ENCODE results near the gene DRC3.
"Not testable (repeated sequence)": the region's sequence is repeated elsewhere in the genome, so short reads cannot be mapped to it uniquely, and the experiment has no call there.

DRC3 gene

DNA sequence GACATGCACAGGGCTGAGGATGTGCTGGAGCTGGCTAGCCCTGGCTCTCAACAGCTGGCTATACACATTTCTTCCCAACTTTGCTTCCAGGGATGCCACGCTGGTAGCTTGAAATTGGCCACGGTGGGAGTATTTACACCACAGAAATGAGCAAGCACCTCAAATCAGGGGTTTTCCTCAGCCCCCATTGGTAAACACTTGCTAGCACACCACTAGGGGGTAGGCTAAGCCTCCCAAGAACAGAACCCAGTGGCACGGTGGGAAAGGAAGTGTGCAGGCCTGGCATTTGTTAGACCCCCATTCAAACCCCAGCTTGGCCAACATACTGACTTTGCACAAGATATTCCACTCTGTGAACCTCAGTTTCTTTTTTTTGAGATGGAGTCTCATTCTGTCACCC is 12.9 kb downstream of the DRC3 start:
- TF ChIP-seq POLR2A (IDR thresholded peaks at IDR 0.05; ENCODE audit: low read depth, low read length) (no peak), TAF1 (IDR thresholded peaks at IDR 0.05; ENCODE audit: borderline replicate concordance, low read depth, low read length) (no peak), POLR2AphosphoS5 (IDR thresholded peaks at IDR 0.05; ENCODE audit: low read depth, low read length) (no peak)
- DNase-seq (ENCODE audit: insufficient read length), result no peak
- no peak for FAIRE-seq

DNA sequence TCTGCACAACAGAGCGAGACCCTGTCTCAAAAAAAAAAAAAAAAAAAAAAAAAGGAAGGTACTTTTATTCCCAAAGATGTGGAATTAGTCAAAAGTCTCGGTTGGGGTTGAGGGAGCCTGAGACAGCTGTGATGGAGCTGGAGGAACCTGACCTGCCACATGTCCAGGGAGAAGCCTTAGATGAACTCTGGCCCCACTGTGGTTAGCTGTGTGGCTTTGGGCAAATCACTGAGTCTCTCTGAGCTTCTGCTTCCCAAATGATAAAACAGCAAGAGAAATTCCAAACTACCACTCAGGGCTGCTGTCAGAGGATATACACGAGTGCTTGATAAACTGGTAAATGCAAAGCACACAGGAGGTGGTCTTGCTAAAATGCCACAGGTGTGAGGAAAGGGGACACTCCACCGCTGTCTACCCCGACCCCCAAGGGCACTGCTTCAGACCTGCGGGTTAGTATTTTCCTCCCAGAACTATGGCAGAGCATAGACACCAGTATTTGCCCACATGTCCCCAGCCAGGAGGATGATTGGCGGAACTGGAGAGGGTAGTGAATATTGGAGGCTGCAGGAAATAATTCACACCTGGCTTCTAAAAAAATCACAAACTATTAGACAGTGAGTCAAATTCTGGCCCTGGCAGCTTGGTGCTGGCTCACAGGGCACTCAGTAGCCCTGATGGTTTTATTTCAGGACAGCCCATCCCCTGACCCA is 14.7 kb downstream of the DRC3 start:
- FAIRE-seq (no peak), DNase-seq (ENCODE audit: insufficient read length) (no peak)
- no peak for TF ChIP-seq POLR2A (IDR thresholded peaks at IDR 0.05; ENCODE audit: low read depth, low read length)
- no peak for TF ChIP-seq POLR2AphosphoS5 (IDR thresholded peaks at IDR 0.05; ENCODE audit: low read depth, low read length)
- TF ChIP-seq TAF1 (IDR thresholded peaks at IDR 0.05; ENCODE audit: borderline replicate concordance, low read depth, low read length), result no peak

DNA sequence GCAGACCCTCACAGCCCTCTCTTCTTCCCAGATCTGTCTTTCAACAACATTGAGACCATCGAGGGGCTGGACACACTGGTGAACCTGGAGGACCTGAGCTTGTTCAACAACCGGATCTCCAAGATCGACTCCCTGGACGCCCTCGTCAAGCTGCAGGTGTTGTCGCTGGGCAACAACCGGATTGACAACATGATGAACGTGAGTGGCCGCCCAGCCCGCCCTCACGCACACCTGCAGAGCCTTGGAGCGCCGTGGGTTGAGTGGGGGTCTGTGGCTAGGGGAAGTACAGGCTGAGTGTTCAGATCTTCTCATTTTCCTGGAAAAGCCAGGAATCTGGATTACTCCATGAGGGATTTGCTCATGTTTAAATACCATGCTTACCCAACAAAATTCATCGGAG is 15.2 kb downstream of the DRC3 start:
- TF ChIP-seq TAF1 (IDR thresholded peaks at IDR 0.05; ENCODE audit: borderline replicate concordance, low read depth, low read length) (no peak), POLR2A (IDR thresholded peaks at IDR 0.05; ENCODE audit: low read depth, low read length) (no peak), POLR2AphosphoS5 (IDR thresholded peaks at IDR 0.05; ENCODE audit: low read depth, low read length) (no peak)
- DNase-seq (ENCODE audit: insufficient read length) (no peak), FAIRE-seq (no peak)

DNA sequence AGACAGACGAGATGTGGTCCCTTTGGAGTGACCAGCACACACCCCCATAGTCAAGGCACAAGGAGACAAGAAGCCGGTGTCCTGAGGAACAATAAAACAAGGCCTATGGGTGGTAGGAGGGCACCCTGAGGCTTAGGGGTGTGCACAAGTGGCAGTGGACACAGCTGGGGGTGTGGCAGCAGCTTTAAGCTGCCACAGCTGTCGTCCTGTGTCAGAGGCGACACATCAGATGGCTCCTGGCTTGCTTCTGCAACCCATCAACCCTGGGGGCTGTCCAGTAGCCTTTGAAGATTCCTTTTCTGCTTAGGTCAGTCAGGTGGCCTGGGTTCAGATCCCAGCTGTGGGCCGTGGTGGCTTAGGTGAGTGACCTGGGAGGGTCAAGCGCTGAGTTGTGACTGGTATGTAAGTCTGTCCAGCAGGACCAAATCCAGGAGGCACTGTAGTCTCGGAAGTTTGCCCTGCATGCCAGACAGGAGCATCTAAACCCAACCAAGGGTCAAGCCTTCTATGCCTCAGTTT is 15.8 kb downstream of the DRC3 start:
- TF ChIP-seq POLR2A (IDR thresholded peaks at IDR 0.05; ENCODE audit: low read depth, low read length) (no peak), TAF1 (IDR thresholded peaks at IDR 0.05; ENCODE audit: borderline replicate concordance, low read depth, low read length) (no peak), POLR2AphosphoS5 (IDR thresholded peaks at IDR 0.05; ENCODE audit: low read depth, low read length) (no peak)
- FAIRE-seq, result no peak
- DNase-seq (ENCODE audit: insufficient read length), result no peak

GRCh38 chr17:17989081-17989480 is 16.4 kb downstream of the DRC3 start:
- DNase-seq (ENCODE audit: insufficient read length), result no peak
- FAIRE-seq, result no peak
- TF ChIP-seq POLR2AphosphoS5 (IDR thresholded peaks at IDR 0.05; ENCODE audit: low read depth, low read length) (no peak), TAF1 (IDR thresholded peaks at IDR 0.05; ENCODE audit: borderline replicate concordance, low read depth, low read length) (no peak), POLR2A (IDR thresholded peaks at IDR 0.05; ENCODE audit: low read depth, low read length) (no peak)

DNA sequence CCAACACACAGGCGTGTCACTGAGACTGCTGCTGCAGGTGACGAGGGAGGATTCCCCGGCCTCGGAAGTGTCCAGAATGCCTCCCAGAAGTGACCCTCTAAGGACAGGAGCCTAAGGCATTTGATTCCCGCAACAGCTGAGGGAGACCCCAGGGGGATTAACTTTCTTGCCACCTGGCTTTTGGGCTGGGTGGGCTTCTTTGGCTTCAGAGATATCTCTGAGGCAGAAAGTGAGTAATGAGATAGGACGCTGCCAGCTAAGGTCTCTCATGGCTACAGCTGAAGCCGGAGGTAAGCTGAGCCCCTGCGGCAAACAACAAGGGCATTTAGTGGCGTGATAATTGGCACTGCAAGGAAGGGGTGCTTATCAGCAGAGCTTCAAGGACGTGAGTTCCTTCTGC is 17.0 kb downstream of the DRC3 start:
- no peak for FAIRE-seq
- TF ChIP-seq TAF1 (IDR thresholded peaks at IDR 0.05; ENCODE audit: borderline replicate concordance, low read depth, low read length) (no peak), POLR2AphosphoS5 (IDR thresholded peaks at IDR 0.05; ENCODE audit: low read depth, low read length) (no peak), POLR2A (IDR thresholded peaks at IDR 0.05; ENCODE audit: low read depth, low read length) (no peak)
- DNase-seq (ENCODE audit: insufficient read length), result no peak

DNA sequence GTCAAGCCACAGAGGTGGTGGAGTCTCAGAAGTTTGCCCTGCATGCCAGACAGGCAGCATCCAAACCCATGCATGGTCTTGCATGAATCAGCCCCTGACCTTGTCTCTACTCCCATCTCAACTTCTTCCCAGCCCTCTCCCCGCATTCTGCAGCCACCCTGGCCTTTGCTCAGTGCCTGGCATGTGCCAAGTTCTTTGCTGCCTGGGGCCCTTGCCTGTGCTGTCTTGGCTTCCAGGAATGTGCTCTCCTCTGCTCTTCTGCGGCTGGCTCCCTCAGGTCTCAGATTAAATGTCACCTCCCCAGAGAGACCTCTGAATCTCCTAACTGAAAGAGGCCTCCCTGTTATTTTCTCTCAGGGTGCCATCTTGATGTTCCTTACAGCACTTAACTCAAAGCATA is 17.6 kb downstream of the DRC3 start:
- no peak for TF ChIP-seq POLR2AphosphoS5 (IDR thresholded peaks at IDR 0.05; ENCODE audit: low read depth, low read length)
- TF ChIP-seq POLR2A (IDR thresholded peaks at IDR 0.05; ENCODE audit: low read depth, low read length), result no peak
- no peak for TF ChIP-seq TAF1 (IDR thresholded peaks at IDR 0.05; ENCODE audit: borderline replicate concordance, low read depth, low read length)
- DNase-seq (ENCODE audit: insufficient read length) (no peak), FAIRE-seq (no peak)

- TF ChIP-seq POLR2A (IDR thresholded peaks at IDR 0.05; ENCODE audit: low read depth, low read length) (no peak), POLR2AphosphoS5 (IDR thresholded peaks at IDR 0.05; ENCODE audit: low read depth, low read length) (no peak), TAF1 (IDR thresholded peaks at IDR 0.05; ENCODE audit: borderline replicate concordance, low read depth, low read length) (no peak)
- DNase-seq (ENCODE audit: insufficient read length) (no peak), FAIRE-seq (no peak)
These were observed 20.7 kb downstream of the DRC3 start for GRCh38 chr17:17993366-17993765.

DNA sequence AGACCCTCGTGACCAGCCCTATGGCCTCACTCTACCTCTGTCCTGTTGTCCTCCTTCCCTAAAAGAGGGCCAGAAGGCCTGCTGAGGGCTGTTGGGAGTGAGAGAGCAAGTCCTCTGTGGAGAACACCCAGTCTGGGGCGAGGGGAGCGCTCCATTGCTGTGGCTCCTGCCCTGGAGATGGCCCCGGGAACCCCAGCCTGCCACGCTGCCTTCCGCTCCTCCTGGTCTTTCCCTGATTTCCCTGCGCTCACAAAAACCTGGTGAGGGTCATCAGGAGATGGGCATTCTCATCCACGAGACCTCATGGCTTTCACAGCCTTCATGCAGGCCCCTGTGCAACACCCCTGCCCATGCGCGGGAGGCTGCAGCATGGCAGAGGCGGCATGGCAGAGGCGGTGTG is 21.2 kb downstream of the DRC3 start:
- TF ChIP-seq TAF1 (IDR thresholded peaks at IDR 0.05; ENCODE audit: borderline replicate concordance, low read depth, low read length), result no peak
- no peak for TF ChIP-seq POLR2AphosphoS5 (IDR thresholded peaks at IDR 0.05; ENCODE audit: low read depth, low read length)
- no peak for TF ChIP-seq POLR2A (IDR thresholded peaks at IDR 0.05; ENCODE audit: low read depth, low read length)
- DNase-seq (ENCODE audit: insufficient read length) (no peak), FAIRE-seq (no peak)

DNA sequence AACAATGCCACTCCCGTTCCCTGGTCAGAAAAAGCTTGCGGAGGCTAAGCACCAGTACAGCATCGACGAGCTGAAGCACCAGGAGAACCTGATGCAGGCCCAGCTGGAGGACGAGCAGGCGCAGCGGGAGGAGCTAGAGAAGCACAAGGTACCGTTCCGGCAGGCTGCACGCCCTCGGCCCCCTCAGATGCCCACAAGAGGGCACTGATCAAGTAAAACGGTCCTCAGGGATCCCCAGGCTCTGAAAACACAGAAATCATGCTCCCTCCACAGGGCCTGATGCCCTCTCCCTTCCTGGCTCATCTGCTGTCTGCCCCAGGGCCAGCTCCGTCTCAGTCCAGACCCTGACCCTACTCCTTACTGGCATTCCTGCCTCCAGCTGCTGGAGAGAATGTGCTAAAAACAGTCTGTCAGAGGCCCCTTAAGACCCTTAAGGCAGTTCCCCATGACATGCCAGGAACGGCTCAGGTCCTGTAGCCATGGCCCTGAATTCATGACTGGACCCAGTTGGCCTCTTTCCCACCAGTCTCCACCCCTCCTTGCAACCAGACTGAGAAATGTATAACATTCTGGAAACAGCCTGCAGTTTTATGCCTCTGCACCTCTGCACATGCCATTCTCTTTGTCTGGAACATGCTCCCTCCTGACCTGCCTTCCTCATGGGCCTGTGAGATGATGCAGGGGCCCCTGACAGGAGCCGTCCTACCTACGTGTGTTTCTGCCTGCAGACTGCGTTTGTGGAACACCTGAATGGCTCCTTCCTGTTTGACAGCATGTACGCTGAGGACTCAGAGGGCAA is 21.8 kb downstream of the DRC3 start:
- no peak for TF ChIP-seq POLR2AphosphoS5 (IDR thresholded peaks at IDR 0.05; ENCODE audit: low read depth, low read length)
- no peak for TF ChIP-seq TAF1 (IDR thresholded peaks at IDR 0.05; ENCODE audit: borderline replicate concordance, low read depth, low read length)
- no peak for TF ChIP-seq POLR2A (IDR thresholded peaks at IDR 0.05; ENCODE audit: low read depth, low read length)
- DNase-seq (ENCODE audit: insufficient read length), result no peak
- FAIRE-seq, result no peak

DNA sequence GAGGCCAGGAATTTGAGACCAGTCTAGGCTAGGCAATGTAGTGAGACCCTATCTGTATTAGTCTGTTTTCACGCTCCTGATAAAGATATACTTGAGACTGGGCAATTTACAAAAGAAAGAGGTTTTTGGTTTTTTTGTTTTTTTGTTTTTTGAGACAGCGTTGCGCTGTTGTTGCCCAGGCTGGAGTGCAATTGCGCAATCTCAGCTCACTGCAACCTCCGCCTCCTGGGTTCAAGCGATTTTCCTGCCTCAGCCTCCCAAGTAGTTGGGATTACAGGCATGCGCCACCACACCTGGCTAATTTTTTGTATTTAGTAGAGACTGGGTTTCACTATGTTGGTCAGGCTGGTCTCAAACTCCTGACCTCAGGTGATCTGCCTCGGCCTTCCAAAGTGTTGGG is 23.2 kb downstream of the DRC3 start:
- FAIRE-seq, result not testable (repeated sequence)

GRCh38 chr17:17998934-17999333 is 26.3 kb downstream of the DRC3 start:
- DNase-seq (ENCODE audit: insufficient read length), result no peak
- no peak for TF ChIP-seq POLR2A (IDR thresholded peaks at IDR 0.05; ENCODE audit: low read depth, low read length)
- no peak for TF ChIP-seq TAF1 (IDR thresholded peaks at IDR 0.05; ENCODE audit: borderline replicate concordance, low read depth, low read length)
- no peak for TF ChIP-seq POLR2AphosphoS5 (IDR thresholded peaks at IDR 0.05; ENCODE audit: low read depth, low read length)
- no peak for FAIRE-seq

More for the DNA sequence above, 23.2 kb downstream of the DRC3 start:
- DNase-seq (ENCODE audit: insufficient read length), result not testable (repeated sequence)

Data from GM12892 (cell line).